H1 (cell line): Measurements from ENCODE around the gene HADH. TPM values are rescaled to one million over a fixed set of nuclear protein-coding genes. Genes with fewer than 3 reads are reported as not detected.

Source experiments
- CTCF ChIA-PET: fragments of 300-600 bp; sonication (Branson Sonifier 250); formaldehyde crosslinking; loops from one replicate; lab custom pipeline; 2021; ENCODE audit not compliant: partially characterized antibody; lab: Charles Lee
- POLR2A ChIA-PET: fragments of 300-600 bp; sonication (Branson Sonifier 250); formaldehyde crosslinking; loops from one replicate; lab custom pipeline; 2021; ENCODE audit warnings: inconsistent platforms; ENCODE audit not compliant: partially characterized antibody; lab: Charles Lee
- DNase-seq, 2 experiments: peaks; one replicate each; pipeline versions ENCODE4 v3.0.0 to v3.0.0-alpha.2; 2010 to 2022; ENCODE audit warnings: low spot score in 2 of 2, low read depth in 1 of 2, mixed read lengths in 1 of 2
- FAIRE-seq: peaks from 2 replicates; lab custom pipeline; 2011; peaks lifted over from hg19 to GRCh38; lab: Jason Lieb, UNC
- H2AFZ ChIP-seq: 2 replicates; pipeline ENCODE4 v1.8.1; 2012; ENCODE audit warnings: low read length, inconsistent platforms
- H2AK5ac ChIP-seq: 2 replicates; pipeline ENCODE4 v1.6.1; 2013; ENCODE audit warnings: low read depth, low read length
- H2BK120ac ChIP-seq: replicated peaks from 2 replicates; pipeline ENCODE3; 2013; ENCODE audit warnings: low read depth, low read length, inconsistent platforms
- H2BK12ac ChIP-seq: 2 replicates; pipeline ENCODE4 v1.6.1; 2013; ENCODE audit warnings: low read depth, low read length
- H2BK15ac ChIP-seq: 2 replicates; pipeline ENCODE4 v1.6.1; 2013; ENCODE audit warnings: low read length
- H2BK20ac ChIP-seq: 2 replicates; pipeline ENCODE4 v1.6.1; 2013; ENCODE audit warnings: low read length
- H2BK5ac ChIP-seq: 2 replicates; pipeline ENCODE4 v1.6.1; 2013; ENCODE audit warnings: low read depth, low read length
- H3K14ac ChIP-seq: 2 replicates; pipeline ENCODE4 v1.6.1; 2013; ENCODE audit warnings: inconsistent platforms; ENCODE audit not compliant: insufficient read length
- H3K18ac ChIP-seq: 2 replicates; pipeline ENCODE4 v1.6.1; 2013; ENCODE audit warnings: low read length; ENCODE audit errors: extremely low read depth
- H3K23ac ChIP-seq: 2 replicates; pipeline ENCODE4 v1.6.1; 2013; ENCODE audit warnings: inconsistent platforms; ENCODE audit not compliant: insufficient read length
- H3K23me2 ChIP-seq: 2 replicates; pipeline ENCODE4 v1.6.1; 2013; ENCODE audit warnings: low read depth, low read length
- H3K27ac ChIP-seq: 2 replicates; pipeline ENCODE4 v1.6.1; 2011; ENCODE audit warnings: low read depth, low read length, inconsistent platforms
- H3K27me3 ChIP-seq, 4 experiments: replicated peaks in 1 of 4; 1 replicate in 1 of 4; 2 replicates in 3 of 4; pipeline versions ENCODE4 v1.6.1 to v1.8.1; 2011 to 2013; ENCODE audit warnings: low read length in 3 of 4, mild to moderate bottlenecking in 3 of 4, inconsistent platforms in 2 of 4, mixed read lengths in 2 of 4, moderate library complexity in 1 of 4; ENCODE audit not compliant: control insufficient read depth in 3 of 4, insufficient read depth in 3 of 4; ENCODE audit errors: extremely low read depth in 1 of 4
- H3K36me3 ChIP-seq, 4 experiments: 2 replicates each; pipeline versions ENCODE4 v1.6.1 to v1.8.1; 2011 to 2013; ENCODE audit warnings: mild to moderate bottlenecking in 4 of 4, low read length in 3 of 4, moderate library complexity in 2 of 4, control low read depth in 1 of 4, inconsistent platforms in 1 of 4; ENCODE audit not compliant: insufficient read depth in 4 of 4, control insufficient read depth in 2 of 4
- H3K4ac ChIP-seq: replicated peaks from 2 replicates; pipeline ENCODE3; 2013; ENCODE audit warnings: low read length, low read depth, mixed read lengths, inconsistent platforms; ENCODE audit not compliant: insufficient read length
- H3K4me1 ChIP-seq, 4 experiments: replicated peaks in 1 of 4; 1 replicate in 1 of 4; 2 replicates in 3 of 4; pipeline versions ENCODE4 v1.6.1 to v1.8.1; 2011 to 2013; ENCODE audit warnings: low read length in 3 of 4, inconsistent platforms in 2 of 4, mixed read lengths in 1 of 4; ENCODE audit not compliant: insufficient read depth in 4 of 4, control insufficient read depth in 3 of 4
- H3K4me2 ChIP-seq, 2 experiments: 2 replicates each; pipeline versions ENCODE4 v1.6.1 to v1.8.1; 2011 to 2013; ENCODE audit warnings: low read depth in 2 of 2, low read length in 2 of 2, control low read depth in 1 of 2, inconsistent platforms in 1 of 2, mild to moderate bottlenecking in 1 of 2; ENCODE audit not compliant: insufficient read depth in 1 of 2
- H3K4me3 ChIP-seq, 4 experiments: fragments of 200-600, 300-600 bp in 1 of 4; sonication (generic), shearing (Covaris generic), sonication (Bioruptor Twin) in 1 of 4; 2 replicates each; pipeline versions ENCODE4 v1.5.1 to v1.8.1; 2011 to 2016; ENCODE audit warnings: low read length in 4 of 4, low read depth in 3 of 4, control low read depth in 2 of 4, inconsistent platforms in 2 of 4, mild to moderate bottlenecking in 2 of 4, mixed read lengths in 1 of 4, moderate library complexity in 1 of 4; ENCODE audit not compliant: insufficient read depth in 2 of 4; ENCODE audit errors: extremely low read depth in 1 of 4
- H3K56ac ChIP-seq: replicated peaks from 2 replicates; pipeline ENCODE3; 2013; ENCODE audit warnings: low read depth, mild to moderate bottlenecking, mixed read lengths, low read length, inconsistent platforms; ENCODE audit not compliant: insufficient read length
- H3K79me1 ChIP-seq: 2 replicates; pipeline ENCODE4 v1.6.1; 2013; ENCODE audit warnings: low read depth, low read length, control low read depth
- H3K79me2 ChIP-seq, 2 experiments: 2 replicates each; pipeline versions ENCODE4 v1.6.1 to v1.8.1; 2012 to 2013; ENCODE audit warnings: low read length in 2 of 2, mild to moderate bottlenecking in 2 of 2, inconsistent platforms in 1 of 2; ENCODE audit not compliant: insufficient read depth in 2 of 2, control insufficient read depth in 1 of 2
- H3K9ac ChIP-seq, 4 experiments: replicated peaks in 1 of 4; 1 replicate in 1 of 4; 2 replicates in 3 of 4; pipeline versions ENCODE4 v1.6.1 to v1.8.1; 2011 to 2013; ENCODE audit warnings: low read depth in 3 of 4, low read length in 3 of 4, control low read depth in 2 of 4, mild to moderate bottlenecking in 2 of 4, moderate library complexity in 2 of 4, inconsistent platforms in 1 of 4; ENCODE audit errors: extremely low read depth in 1 of 4
- H3K9me3 ChIP-seq, 2 experiments: 2 replicates each; pipeline versions ENCODE4 v1.6.1 to v1.8.1; 2012 to 2013; ENCODE audit warnings: mild to moderate bottlenecking in 2 of 2, moderate library complexity in 2 of 2, control low read depth in 1 of 2, inconsistent platforms in 1 of 2, low read depth in 1 of 2, low read length in 1 of 2, mixed read lengths in 1 of 2; ENCODE audit not compliant: insufficient read depth in 2 of 2
- H4K20me1 ChIP-seq, 2 experiments: replicated peaks in 1 of 2; 2 replicates each; pipeline versions ENCODE3 to v1.8.1; 2011 to 2013; ENCODE audit warnings: inconsistent platforms in 2 of 2, low read length in 2 of 2, mild to moderate bottlenecking in 1 of 2; ENCODE audit not compliant: insufficient read depth in 2 of 2, control insufficient read depth in 1 of 2
- H4K5ac ChIP-seq: 2 replicates; pipeline ENCODE4 v1.6.1; 2013; ENCODE audit warnings: low read length, low read depth, mixed read lengths, inconsistent platforms; ENCODE audit not compliant: insufficient read length
- H4K8ac ChIP-seq: 2 replicates; pipeline ENCODE4 v1.8.0; 2013; ENCODE audit warnings: mild to moderate bottlenecking, moderate library complexity, low read length, inconsistent platforms; ENCODE audit not compliant: insufficient read depth; ENCODE audit errors: extremely low read depth
- H4K91ac ChIP-seq: replicated peaks from 2 replicates; pipeline ENCODE3; 2013; ENCODE audit warnings: low read length, mixed read lengths, inconsistent platforms; ENCODE audit not compliant: insufficient read length
- CBX5 ChIP-seq: fragments of 300-800, 300-1000 bp; sonication (generic); IDR thresholded peaks from 2 replicates; pipeline ENCODE4 v1.7.1; 2016; ENCODE audit warnings: antibody characterized with exemption, low read length, low read depth
- CBX8 ChIP-seq: fragments of 300-800, 300-1000 bp; sonication (generic); IDR thresholded peaks from 2 replicates; pipeline ENCODE4 v1.7.1; 2016; ENCODE audit warnings: low read depth, low read length, borderline replicate concordance
- CHD1 ChIP-seq: IDR thresholded peaks from 2 replicates; pipeline ENCODE4 v1.6.1; 2012; ENCODE audit warnings: low read depth, low read length, improper control_type of control experiment
- JUN ChIP-seq: IDR thresholded peaks from 2 replicates; pipeline ENCODE4 v1.6.1; 2011; ENCODE audit warnings: low read depth, mild to moderate bottlenecking, improper control_type of control experiment, low read length
- MAFK ChIP-seq: IDR thresholded peaks from 2 replicates; pipeline ENCODE4 v1.6.1; 2012; ENCODE audit warnings: low read depth, mild to moderate bottlenecking, improper control_type of control experiment, low read length
- RBBP5 ChIP-seq: IDR thresholded peaks from 2 replicates; pipeline ENCODE4 v1.7.1; 2012; ENCODE audit warnings: low read depth, mild to moderate bottlenecking, inconsistent platforms, low read length, moderate library complexity, borderline replicate concordance
- SP4 ChIP-seq: IDR thresholded peaks from 2 replicates; pipeline ENCODE4 v1.6.1; 2012; ENCODE audit warnings: low read length, inconsistent platforms
- WGBS, 2 experiments: shearing (Covaris generic) in 1 of 2; methylation state at CpG; one replicate each; pipeline versions ENCODE4 v1.1.6 to v1.1.7; 2013 to 2015; ENCODE audit warnings: low lambda C conversion rate in 2 of 2, mixed read lengths in 2 of 2, inconsistent platforms in 1 of 2, low coverage in 1 of 2, missing lambda C conversion rate in 1 of 2; ENCODE audit not compliant: insufficient replicate concordance in 2 of 2, insufficient coverage in 1 of 2, insufficient read length in 1 of 2; ENCODE audit errors: extremely low coverage in 1 of 2, missing lambda C conversion rate in 1 of 2; 5-methylcytosine and 5-hydroxymethylcytosine counted together
- long read RNA-seq, 2 experiments: library from RNA in 1 of 2; library from capped mRNA in 1 of 2; stranded (forward); transcript quantifications; one replicate each; pipeline ENCODE4 v2.0.0, GENCODE V29; 2021; ENCODE audit warnings: inconsistent platforms in 1 of 2
- polyA minus RNA-seq, 3 experiments: library from RNA; depleted of rRNA, polyadenylated mRNA; stranded (reverse); fragments of >200 nt; gene quantifications; 1 replicate in 2 of 3; 2 replicates in 1 of 3; pipeline ENCODE4 v1.2.3, GENCODE V29; 2011
- polyA plus RNA-seq, 7 experiments: library from polyadenylated mRNA; depleted of rRNA in 3 of 7; stranded (reverse) in 5 of 7; unstranded in 2 of 7; fragments of >200 nt in 5 of 7; fragments of 200-250 nt in 2 of 7; gene quantifications; 1 replicate in 5 of 7; 2 replicates in 1 of 7; 4 replicates in 1 of 7; pipeline versions ENCODE4 v1.2.1 to v1.2.3, GENCODE V29; 2011 to 2013; ENCODE audit warnings: missing spikeins in 2 of 7, mixed read lengths in 2 of 7
- total RNA-seq: library from RNA; stranded (reverse); fragmentation: NEBNext Ultra II Directional; extraction: Animal tissue kit (Norgen Biotek cat#: 25700); gene quantifications from 2 replicates; pipeline ENCODE4 v1.2.1, GENCODE V29; 2021

The HADH gene
- 49.2 and 54.4 TPM in 2 replicates for total RNA-seq
- polyA plus RNA-seq (2011; rRNA removed), result 32.4 and 47.5 TPM in 2 replicates
- polyA plus RNA-seq (2011; cell fraction: cytosol; rRNA removed), result 44.9 TPM
- 34.8 TPM for polyA plus RNA-seq (2011; cell fraction: nucleus; rRNA removed)
- polyA plus RNA-seq (2012, experiment 1 of 2), result 49.8 to 53.0 TPM (median 50.8 TPM) in 4 replicates
- polyA plus RNA-seq (2012, experiment 2 of 2), result 24.8 TPM
- polyA plus RNA-seq (2013, experiment 1 of 2), result 40.5 TPM
- polyA plus RNA-seq (2013, experiment 2 of 2), result 40.3 TPM
- 41.6 and 43.6 TPM in 2 replicates for polyA minus RNA-seq (2011; rRNA and poly(A)+ RNA removed)
- 53.2 TPM for polyA minus RNA-seq (2011; cell fraction: cytosol; rRNA and poly(A)+ RNA removed)
- 33.6 TPM for polyA minus RNA-seq (2011; cell fraction: nucleus; rRNA and poly(A)+ RNA removed)
- long read RNA-seq, experiment 1, full-length matches to known transcripts, result 31 of 48 reads
- long read RNA-seq, experiment 1, partial matches to known transcripts, result 12 of 48 reads
- long read RNA-seq, experiment 1, other reads (novel, unspliced or antisense), result 5 of 48 reads
- long read RNA-seq, experiment 2, transcript HADH-201 (8 exons, 1,912 nt), result major isoform, 41 of 47 reads
- long read RNA-seq, experiment 2, partial matches to known transcripts, result 1 of 47 reads
- long read RNA-seq, experiment 2, other reads (novel, unspliced or antisense), result 4 of 47 reads

GRCh38 chr4:107989537-107990386 is at the start of gene HADH:
TSS of gene HADH (plus strand) at chr4:107989889. CDS start at chr4:107989933, 44 bp downstream.
- H3K56ac ChIP-seq, result peak within 1 kb of the TSS; percentile 56
- H2AK5ac ChIP-seq, result no peak within 1 kb of the TSS
- peak within 1 kb of the TSS; percentile 81; the same call in 1 of the 2 replicates for H2BK12ac ChIP-seq
- H3K36me3 ChIP-seq, result no peaks in the 10 kb centered on the region
- H2BK20ac ChIP-seq, result no peak within 1 kb of the TSS
- H3K79me2 ChIP-seq, result peaks cover 3 to 40% of the 10 kb centered on the region in 2 experiments
- DNase-seq (peak; percentile 41 to 91), FAIRE-seq (no peak)
- no peak within 1 kb of the TSS for H2BK120ac ChIP-seq
- peak within 1 kb of the TSS; percentile 92; the same call in 1 of the 2 replicates for H2BK5ac ChIP-seq
- H3K79me1 ChIP-seq, result peaks cover 6% of the 10 kb centered on the region; the same call in 1 of the 2 replicates
- H4K91ac ChIP-seq, result peak within 1 kb of the TSS; percentile 97
- POLR2A ChIA-PET, result interaction anchor here (0.8 to 1.1 kb wide), 3 partner anchors 25 to 46 kb away, joined by 3 to 4 read pairs (median 3); no protein-coding TSS in a partner anchor
- no peaks in the 10 kb centered on the region; a peak in 1 of 7 replicates for H3K27me3 ChIP-seq
- no peak within 1 kb of the TSS for H3K14ac ChIP-seq
- WGBS, 2 experiments, result 2% methylated on average over 40 of the region's 78 CpGs; no CpG with 5 or more reads in 1 of the 2 experiments
- peak within 1 kb of the TSS; percentile 91; the same call in 1 of the 2 replicates for H4K8ac ChIP-seq
- peak within 1 kb of the TSS; percentile 37 for H2AFZ ChIP-seq
- peak within 1 kb of the TSS; percentile 72 to 85 (median 79) for H3K4me3 ChIP-seq
- peak within 1 kb of the TSS; percentile 50; the same call in 1 of the 2 replicates for H2BK15ac ChIP-seq
- H3K27ac ChIP-seq, result peak within 1 kb of the TSS; percentile 58; the same call in 1 of the 2 replicates
- H3K23ac ChIP-seq, result no peak within 1 kb of the TSS
- peaks cover 8% of the 10 kb centered on the region; the same call in 1 of the 2 replicates for H3K23me2 ChIP-seq
- H3K18ac ChIP-seq, result peak within 1 kb of the TSS; percentile 98
- CTCF ChIA-PET, result interaction anchor here (1.0 kb wide), 1 partner anchor 39 kb away, joined by 3 read pairs; no protein-coding TSS in a partner anchor
- H3K4me2 ChIP-seq, result peak within 1 kb of the TSS; percentile 72 to 73
- H3K4ac ChIP-seq, result peak within 1 kb of the TSS; percentile 75
- peak within 1 kb of the TSS; percentile 65 to 86 (median 80) for H3K9ac ChIP-seq
- H4K20me1 ChIP-seq, result peaks cover 0 to 8% of the 10 kb centered on the region in 2 experiments
- no peaks in the 10 kb centered on the region for H3K9me3 ChIP-seq
- H4K5ac ChIP-seq, result peak within 1 kb of the TSS; percentile 95
- H3K4me1 ChIP-seq, result peaks cover 0 to 3% (median 0%) of the 10 kb centered on the region in 4 experiments; a peak in 2 of 7 replicates
- TF ChIP-seq SP4 (no peak), JUN (no peak), RBBP5 (peak; percentile 95; the same call in 1 of the 2 replicates), CBX8 (no peak), MAFK (no peak), CHD1 (no peak), CBX5 (no peak)
